NOMO-1 treated with dmso at 0.1 percent for 144 hours (cell line): Measurements from ENCODE around the gene ZBTB12.
"Not testable (repeated sequence)": the region's sequence is repeated elsewhere in the genome, so short reads cannot be mapped to it uniquely, and the experiment has no call there.

Experiments used
- DNase-seq: peaks from one replicate; lab custom pipeline; 2025; ENCODE audit not compliant: unreplicated experiment; lab: John Stamatoyannopoulos, UW

Gene ZBTB12, protein sequence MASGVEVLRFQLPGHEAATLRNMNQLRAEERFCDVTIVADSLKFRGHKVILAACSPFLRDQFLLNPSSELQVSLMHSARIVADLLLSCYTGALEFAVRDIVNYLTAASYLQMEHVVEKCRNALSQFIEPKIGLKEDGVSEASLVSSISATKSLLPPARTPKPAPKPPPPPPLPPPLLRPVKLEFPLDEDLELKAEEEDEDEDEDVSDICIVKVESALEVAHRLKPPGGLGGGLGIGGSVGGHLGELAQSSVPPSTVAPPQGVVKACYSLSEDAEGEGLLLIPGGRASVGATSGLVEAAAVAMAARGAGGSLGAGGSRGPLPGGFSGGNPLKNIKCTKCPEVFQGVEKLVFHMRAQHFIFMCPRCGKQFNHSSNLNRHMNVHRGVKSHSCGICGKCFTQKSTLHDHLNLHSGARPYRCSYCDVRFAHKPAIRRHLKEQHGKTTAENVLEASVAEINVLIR

DNA sequence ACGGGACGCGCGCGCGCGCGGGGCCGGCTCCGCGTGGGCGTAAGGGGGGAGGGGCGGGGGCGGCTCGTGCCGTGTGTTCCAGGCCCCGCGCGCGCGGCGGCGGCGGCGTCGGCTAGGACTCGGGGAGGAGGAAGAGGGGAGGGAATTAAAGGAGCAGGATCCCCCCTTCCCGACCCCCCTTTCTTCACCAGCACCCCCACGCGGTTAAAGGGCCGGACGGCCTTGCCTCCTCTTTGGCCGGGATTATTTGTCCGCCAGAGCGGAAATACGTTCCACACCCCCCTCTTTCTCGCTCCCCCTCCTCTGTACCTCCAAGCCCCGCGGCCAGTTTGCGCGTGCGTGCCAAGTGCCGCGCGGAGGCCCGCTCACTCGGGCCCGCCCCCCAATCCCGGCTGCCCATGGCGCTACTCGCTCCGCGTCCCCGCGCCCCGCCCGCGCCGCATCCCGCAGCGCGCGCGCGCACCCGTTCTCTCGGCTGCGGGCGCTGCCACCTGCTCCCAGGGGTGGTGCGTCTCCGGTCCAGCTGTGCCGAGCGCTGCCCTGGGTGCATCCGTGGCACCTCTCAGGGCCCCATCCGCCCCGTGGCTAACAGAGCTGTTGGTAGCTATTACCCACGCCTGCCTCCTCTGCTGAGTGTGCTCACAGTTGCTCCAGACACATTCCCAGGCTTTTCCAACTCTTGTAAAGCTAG, at the start of gene ZBTB12:
ZBTB12 (minus strand) TSS at position 134 of the 691 bp plus-strand sequence. CDS start 781 bp downstream, outside the sequence.
- DNase-seq, result peak; percentile 75

DNA sequence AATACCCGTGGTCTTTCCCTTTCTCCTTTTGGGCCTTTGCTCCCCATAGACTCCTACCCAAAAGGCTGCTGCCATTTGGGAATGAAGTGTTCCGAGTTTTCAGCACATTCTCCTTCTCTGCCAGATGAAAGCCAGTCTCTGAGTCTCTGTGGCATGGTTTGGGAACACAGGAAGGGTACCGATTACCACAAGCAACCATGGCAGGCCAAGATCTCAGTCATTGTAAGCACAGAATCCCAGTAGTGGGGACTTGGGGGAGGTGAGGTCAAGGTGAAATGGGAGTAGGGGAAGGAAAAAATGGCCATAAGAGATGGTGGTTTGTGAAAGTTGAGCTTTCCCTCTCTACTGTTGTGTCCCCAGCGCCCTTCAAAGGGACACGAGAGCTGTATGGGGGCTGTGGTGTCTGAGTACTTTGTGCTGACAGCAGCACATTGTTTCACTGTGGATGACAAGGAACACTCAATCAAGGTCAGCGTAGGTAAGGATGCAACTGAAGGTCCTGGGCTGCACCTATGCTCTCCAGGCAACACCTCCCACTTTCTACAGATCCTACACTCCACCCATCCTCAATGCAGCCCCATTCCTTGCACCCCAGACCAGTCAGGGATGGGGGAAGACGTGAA, 48.2 kb upstream of the ZBTB12 start:
- DNase-seq, result no peak

DNA sequence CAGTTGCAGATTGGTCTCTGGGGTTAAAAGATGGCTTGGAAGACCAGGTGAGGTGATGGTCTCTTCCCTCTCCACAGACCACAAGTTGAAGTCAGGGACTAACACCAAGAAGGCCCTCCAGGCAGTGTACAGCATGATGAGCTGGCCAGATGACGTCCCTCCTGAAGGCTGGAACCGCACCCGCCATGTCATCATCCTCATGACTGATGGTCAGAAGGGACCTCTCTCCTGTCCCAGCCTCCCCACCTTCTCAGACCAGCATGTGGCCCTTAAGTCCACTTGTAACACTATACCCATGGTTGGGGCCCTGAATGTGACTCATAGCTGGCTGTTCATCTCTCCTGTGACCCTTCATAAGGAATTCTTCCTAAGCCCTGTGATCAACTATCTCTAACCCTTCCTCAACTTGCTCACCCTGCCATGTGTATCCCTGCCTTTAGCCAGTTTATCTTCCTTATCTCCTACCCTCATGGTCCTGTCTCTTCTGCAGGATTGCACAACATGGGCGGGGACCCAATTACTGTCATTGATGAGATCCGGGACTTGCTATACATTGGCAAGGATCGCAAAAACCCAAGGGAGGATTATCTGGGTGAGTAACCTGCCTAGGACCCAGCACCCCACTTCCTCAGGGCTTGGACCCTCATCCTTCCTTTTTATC, 47.0 kb upstream of the ZBTB12 start:
- no peak for DNase-seq

DNA sequence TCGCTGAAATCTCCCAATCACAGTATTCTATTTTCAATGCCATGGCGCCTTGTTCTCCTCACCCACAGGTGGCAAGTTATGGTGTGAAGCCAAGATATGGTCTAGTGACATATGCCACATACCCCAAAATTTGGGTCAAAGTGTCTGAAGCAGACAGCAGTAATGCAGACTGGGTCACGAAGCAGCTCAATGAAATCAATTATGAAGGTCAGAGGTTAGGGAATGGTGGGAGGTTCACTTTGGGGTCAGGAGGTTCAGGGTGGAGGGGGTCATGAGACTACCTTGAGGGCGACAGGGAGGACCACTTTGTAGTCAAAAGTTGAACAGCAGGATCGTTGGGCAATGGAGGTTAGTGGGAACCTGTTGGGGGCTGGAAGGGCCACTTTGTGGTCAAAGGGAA, 46.4 kb upstream of the ZBTB12 start:
- DNase-seq, result no peak

DNA sequence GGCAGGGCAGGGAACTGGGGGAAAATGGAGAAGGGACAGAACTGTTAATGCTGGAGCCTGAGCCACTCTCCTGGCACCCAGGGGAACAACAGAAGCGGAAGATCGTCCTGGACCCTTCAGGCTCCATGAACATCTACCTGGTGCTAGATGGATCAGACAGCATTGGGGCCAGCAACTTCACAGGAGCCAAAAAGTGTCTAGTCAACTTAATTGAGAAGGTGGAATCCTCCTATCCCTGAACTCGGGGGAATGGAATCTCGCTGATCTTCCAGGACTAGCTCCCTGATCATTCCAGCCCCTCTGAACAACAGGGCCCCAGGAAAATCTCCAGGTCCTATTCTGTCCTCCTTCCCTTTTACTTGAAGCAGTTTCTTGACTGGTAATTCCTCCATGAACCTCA, 46.0 kb upstream of the ZBTB12 start:
- DNase-seq, result no peak

DNA sequence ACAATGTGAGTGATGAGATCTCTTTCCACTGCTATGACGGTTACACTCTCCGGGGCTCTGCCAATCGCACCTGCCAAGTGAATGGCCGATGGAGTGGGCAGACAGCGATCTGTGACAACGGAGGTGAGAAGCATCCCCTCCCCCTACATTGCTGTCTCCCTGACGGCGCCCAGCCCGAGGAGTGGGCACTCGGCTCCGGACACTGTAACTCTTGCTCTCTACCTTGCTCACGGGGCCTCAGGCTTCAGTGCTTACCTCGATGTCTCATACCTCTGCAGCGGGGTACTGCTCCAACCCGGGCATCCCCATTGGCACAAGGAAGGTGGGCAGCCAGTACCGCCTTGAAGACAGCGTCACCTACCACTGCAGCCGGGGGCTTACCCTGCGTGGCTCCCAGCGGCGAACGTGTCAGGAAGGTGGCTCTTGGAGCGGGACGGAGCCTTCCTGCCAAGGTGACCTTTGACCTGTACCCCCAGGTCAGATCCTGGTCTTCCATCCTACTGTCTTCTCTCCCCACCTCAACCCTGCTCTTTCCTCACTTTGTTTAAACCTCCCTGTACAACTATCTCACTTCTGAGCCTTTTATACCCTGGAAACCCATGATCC, 45.3 kb upstream of the ZBTB12 start:
- DNase-seq, result no peak

DNA sequence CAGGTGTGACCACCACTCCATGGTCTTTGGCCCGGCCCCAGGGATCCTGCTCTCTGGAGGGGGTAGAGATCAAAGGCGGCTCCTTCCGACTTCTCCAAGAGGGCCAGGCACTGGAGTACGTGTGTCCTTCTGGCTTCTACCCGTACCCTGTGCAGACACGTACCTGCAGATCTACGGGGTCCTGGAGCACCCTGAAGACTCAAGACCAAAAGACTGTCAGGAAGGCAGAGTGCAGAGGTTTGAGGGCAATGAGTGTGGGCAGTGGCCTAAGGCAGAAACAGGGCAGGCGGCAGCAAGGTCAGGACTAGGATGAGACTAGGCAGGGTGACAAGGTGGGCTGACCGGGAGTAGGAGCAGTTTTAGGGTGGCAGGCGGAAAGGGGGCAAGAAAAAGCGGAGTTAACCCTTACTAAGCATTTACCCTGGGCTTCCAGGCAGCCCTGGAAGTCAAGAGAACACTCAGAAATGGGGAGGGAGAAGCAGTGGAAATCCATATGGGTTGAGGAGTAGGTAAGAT, 44.5 kb upstream of the ZBTB12 start:
- DNase-seq, result no peak

DNA sequence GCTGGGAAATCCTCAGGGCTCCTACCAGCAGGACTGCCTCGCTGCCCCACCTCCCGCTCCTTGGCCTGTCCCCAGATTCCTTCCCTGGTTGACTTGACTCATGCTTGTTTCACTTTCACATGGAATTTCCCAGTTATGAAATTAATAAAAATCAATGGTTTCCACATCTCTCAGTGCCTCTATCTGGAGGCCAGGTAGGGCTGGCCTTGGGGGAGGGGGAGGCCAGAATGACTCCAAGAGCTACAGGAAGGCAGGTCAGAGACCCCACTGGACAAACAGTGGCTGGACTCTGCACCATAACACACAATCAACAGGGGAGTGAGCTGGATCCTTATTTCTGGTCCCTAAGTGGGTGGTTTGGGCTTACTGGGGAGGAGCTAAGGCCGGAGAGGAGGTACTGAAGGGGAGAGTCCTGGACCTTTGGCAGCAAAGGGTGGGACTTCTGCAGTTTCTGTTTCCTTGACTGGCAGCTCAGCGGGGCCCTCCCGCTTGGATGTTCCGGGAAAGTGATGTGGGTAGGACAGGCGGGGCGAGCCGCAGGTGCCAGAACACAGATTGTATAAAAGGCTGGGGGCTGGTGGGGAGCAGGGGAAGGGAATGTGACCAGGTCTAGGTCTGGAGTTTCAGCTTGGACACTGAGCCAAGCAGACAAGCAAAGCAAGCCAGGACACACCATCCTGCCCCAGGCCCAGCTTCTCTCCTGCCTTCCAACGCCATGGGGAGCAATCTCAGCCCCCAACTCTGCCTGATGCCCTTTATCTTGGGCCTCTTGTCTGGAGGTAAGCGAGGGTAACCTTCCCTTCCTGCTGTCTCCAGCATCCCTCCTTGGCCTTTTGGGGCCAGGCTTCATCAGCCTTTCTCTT, 43.9 kb upstream of the ZBTB12 start, which contains the start of gene CFB:
CFB (plus strand) TSS at position 589 of the 863 bp plus-strand sequence; CDS start at position 716, 127 bp downstream.
- DNase-seq, result no peak

DNA sequence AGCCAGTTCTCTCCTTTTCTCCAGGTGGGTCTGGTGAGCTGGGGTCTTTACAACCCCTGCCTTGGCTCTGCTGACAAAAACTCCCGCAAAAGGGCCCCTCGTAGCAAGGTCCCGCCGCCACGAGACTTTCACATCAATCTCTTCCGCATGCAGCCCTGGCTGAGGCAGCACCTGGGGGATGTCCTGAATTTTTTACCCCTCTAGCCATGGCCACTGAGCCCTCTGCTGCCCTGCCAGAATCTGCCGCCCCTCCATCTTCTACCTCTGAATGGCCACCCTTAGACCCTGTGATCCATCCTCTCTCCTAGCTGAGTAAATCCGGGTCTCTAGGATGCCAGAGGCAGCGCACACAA, 43.2 kb upstream of the ZBTB12 start:
- DNase-seq, result no peak

DNA sequence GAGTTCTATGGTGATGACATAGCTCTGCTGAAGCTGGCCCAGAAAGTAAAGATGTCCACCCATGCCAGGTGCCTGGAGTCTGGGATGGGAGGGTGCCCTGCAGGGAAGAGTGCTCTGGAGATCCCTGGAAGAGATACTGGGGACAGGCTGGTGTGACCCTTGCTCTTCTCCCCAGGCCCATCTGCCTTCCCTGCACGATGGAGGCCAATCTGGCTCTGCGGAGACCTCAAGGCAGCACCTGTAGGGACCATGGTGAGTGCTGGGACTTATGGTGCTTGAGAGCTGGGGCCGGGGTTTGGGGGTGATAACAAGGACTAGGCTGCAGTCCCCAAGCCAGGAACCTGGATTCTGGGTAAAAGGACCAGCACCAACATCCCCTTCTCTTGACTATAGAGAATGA, 41.9 kb upstream of the ZBTB12 start:
- DNase-seq, result no peak

DNA sequence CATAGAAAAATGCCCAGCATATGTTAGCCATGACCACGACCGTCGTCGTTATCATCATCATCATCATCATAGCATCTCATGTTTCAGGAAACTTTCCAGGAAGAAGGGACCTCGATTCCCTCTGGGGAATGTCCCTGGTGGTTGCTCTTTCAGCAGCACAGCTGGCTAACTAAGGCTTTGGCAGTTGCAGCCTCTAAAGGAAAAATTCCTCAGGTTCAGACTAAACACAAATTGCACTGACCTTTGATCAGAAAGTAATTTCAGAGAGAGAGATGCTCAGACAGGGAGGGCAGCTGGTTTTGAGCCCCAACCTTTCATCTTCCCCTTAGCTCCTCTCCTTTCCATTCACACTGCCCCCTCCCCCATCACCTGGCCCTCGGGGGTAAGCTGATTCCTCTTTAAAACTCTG, 38.4 kb upstream of the ZBTB12 start:
- DNase-seq, result no peak

DNA sequence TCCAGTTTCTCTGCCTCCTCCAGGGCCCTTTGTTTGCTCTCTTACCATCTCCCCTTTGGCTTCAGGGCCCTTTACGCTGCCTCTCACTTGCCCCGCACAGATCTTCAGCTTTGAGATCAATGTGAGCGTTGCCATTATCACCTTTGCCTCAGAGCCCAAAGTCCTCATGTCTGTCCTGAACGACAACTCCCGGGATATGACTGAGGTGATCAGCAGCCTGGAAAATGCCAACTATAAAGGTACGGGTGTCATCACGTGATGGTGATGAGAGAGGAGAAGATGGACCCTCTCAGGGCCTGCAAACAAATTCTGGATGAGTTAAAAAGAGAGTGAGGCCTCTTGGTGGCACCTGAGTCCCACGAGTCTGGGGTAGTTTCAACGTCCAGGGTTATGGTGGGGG, 33.9 kb upstream of the ZBTB12 start:
- no peak for DNase-seq

DNA sequence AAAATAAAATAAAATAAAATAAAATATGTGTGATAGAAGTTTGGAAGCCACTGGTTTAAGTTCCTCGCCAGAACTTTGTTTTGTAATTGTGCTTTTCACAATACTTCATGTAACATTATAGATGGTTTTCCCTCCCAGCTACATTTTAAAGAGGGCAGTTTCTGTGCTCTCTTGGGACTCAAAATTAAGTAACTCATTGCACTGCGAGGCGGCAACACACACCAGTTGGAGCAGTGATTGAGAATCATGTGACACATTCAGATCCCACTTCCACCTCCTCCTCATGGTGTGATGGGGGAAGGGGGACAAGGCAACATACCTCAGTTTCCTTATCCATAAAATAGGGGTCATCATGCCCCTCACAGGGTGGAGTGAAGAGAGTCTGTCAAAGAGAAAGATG, 33.1 kb upstream of the ZBTB12 start:
- DNase-seq, result no peak

DNA sequence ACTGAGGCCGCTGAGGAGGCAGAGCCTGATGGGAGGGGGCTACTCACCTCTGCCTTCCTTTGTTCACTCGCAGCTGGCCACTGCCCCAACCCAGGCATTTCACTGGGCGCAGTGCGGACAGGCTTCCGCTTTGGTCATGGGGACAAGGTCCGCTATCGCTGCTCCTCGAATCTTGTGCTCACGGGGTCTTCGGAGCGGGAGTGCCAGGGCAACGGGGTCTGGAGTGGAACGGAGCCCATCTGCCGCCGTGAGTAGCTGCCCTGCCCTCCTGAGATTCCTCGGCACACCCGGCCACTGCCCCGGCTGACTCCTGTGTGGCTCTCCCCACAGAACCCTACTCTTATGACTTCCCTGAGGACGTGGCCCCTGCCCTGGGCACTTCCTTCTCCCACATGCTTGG, 31.7 kb upstream of the ZBTB12 start:
- no peak for DNase-seq

DNA sequence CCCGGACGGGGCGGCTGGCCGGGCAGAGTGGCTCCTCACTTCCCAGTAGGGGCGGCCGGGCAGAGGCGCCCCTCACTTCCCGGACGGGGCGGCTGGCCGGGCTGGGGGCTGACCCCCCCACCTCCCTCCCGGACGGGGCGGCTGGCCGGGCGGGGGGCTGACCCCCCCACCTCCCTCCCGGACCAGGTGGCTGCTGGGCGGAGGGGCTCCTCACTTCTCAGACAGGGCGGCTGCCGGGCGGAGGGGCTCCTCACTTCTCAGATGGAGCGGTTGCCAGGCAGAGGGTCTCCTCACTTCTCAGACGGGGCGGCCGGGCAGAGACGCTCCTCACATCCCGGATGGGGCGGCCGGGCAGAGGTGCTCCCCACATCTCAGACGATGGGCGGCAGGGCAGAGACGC, 30.3 kb upstream of the ZBTB12 start:
- DNase-seq, result not testable (repeated sequence)

DNA sequence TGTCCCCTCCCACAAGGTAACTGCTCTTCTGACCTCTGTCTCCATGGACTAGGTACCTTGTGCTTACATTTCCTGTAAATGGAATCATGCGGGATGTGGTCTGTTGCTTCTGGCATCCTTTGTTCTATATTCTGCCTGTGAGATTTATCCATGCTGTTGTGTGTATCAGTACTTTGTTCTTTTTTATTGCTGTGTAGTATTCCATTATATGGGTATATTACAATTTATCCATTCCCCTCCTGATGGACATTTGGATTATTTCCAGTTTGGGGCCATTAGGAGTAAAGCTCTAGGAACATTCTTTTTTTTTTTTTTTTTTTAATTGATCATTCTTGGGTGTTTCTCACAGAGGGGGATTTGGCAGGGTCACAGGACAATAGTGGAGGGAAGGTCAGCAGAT, 29.1 kb upstream of the ZBTB12 start:
- no peak for DNase-seq

DNA sequence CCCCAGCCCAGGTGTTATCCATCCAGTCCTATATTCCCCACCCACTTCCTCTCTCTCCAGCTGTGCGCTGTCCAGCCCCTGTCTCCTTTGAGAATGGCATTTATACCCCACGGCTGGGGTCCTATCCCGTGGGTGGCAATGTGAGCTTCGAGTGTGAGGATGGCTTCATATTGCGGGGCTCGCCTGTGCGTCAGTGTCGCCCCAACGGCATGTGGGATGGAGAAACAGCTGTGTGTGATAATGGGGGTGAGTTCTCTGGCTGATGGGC, 26.7 kb upstream of the ZBTB12 start:
- DNase-seq, result no peak

DNA sequence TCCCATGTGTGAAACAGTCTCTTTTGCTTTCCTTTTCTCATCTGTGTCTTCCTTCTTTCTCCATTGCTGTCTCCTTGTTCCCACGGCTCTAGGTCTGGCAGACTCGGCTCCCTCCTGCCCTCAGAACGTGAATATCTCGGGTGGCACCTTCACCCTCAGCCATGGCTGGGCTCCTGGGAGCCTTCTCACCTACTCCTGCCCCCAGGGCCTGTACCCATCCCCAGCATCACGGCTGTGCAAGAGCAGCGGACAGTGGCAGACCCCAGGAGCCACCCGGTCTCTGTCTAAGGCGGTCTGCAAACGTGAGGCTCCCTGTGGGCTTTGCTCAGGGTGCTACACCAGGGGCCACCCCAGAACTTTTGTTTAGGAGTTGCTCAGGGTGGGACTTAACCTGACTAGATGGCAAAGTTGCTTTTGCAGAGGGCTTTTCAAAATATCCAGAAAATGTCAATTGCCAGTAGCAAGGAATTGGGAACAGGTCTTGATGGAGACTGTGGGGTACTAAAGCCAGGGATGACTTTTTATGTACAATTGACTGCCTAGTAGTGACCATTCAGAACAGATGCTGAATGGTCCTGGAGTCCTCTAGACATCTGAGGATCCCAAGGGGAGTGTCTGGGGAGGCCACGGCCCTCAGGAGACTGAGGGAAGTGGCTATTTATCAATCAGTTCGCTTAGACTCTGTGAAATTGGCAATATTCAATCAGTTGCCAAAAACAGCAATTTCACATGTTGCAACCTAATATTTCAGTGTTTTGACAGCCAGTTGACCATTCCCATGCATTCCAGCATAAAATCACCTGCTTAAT, 26.2 kb upstream of the ZBTB12 start:
- no peak for DNase-seq

DNA sequence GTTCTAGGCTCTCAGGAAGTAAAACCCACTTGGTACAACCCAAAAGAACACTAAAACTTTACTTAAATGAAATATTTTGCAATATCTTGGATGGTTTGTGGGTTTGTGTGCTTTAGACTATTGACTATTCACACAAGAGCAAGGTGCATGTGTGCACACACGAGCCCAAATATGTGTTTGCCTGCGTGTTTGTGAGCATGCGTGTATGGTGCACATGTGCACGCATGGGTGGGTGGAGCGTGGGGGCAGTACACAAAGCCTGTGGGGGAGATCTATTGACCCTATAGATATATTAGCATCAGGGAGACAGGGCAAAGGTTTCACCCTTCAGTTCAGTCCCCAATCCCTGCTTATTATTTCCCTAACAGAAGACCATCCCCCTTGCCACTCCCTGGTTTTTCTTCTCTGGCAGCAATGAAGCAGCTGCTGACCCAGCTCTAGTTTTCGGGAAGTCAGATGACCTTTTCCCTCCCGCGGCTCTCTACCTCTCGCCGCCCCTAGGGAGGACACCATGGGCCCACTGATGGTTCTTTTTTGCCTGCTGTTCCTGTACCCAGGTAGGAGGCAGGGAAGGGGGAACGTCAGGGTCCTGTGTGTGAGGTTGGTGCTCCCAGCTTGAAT, 25.5 kb upstream of the ZBTB12 start, which contains the start of gene C2:
C2 (plus strand) TSS at position 476 of the 621 bp plus-strand sequence; CDS start at position 512, 36 bp downstream.
- no peak for DNase-seq
